HG02763 (cell line): ENCODE results near the gene VPS37D.
"Not testable (repeated sequence)": the region's sequence is repeated elsewhere in the genome, so short reads cannot be mapped to it uniquely, and the experiment has no call there.

Source experiments
- ATAC-seq: cut with Tn5 transposase; IDR thresholded peaks from one replicate; pipeline ENCODE4 v1.9.1; 2021; ENCODE audit warnings: mild to moderate bottlenecking, moderate library complexity; ENCODE audit not compliant: unreplicated experiment

Gene VPS37D

GRCh38 chr7:73645643-73646174, 21.9 kb upstream of the VPS37D start:
- no peak for ATAC-seq

DNA sequence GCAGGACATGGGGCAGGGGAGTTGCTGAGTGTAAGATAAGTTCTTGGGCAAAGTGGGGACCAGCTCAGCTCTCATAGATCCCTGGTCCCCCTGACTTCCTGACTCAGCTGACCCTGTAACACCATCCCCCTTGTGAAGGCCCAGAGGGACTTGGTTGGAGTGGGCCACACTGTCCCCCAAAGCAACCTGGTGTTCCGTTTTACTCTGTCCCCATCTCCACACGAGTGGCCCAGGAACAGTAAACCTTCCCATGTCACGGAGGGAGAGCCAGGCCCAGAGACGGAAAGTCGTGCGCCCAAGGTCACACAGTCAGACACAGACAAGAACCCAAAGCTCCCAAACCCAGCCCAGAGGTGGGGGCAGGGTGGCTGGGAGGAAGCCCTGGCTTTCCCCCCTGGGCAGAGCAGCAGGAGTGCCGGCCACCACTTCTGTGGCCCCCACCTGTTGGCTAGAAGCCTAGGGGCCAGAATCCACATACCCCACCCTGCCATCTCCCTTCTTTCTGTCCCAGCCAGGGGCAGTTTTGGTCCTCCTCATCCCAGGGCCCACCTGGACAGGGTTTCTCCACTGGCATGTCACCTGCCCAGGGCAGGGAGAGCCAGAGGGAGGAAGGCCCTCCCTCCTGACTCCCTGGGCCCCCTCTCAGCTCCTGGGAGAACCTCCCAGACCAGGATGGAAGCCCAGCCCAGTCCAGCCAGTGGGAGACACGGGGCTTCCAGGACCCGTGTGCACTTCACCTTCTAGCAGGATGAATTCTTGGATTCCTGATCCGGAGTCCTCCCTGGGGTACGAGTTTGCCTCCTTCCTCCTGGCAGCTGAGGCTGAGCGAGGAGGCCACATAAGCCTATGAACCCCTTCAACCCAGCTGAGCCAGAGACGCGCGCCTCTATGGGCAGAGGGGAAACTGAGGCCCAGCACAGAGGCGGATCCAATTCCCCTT, 20.6 kb upstream of the VPS37D start:
- no peak for ATAC-seq

GRCh38 chr7:73647725-73648592, 19.7 kb upstream of the VPS37D start:
- ATAC-seq: no peak

GRCh38 chr7:73648593-73649332, 18.9 kb upstream of the VPS37D start:
- no peak for ATAC-seq

DNA sequence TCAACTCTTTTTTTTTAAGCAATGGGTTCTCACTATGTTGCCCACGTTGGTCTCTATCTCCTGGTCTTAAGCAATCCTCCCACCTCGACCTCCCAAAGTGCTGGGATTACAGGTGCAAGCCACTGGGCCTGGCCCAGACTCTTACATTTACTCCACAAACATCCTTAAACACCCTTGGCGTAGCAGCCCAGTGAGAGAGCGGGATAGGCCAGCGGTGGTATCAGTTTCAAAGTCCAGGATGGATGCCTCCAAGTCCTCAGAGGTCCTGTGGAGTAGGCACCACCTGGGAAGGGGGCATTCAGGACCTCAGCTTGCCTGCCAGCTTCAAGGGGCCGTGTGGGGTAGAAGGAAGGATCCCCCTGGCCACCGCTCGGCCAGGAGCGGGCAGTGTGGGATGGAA, 18.1 kb upstream of the VPS37D start:
- ATAC-seq: no peak

DNA sequence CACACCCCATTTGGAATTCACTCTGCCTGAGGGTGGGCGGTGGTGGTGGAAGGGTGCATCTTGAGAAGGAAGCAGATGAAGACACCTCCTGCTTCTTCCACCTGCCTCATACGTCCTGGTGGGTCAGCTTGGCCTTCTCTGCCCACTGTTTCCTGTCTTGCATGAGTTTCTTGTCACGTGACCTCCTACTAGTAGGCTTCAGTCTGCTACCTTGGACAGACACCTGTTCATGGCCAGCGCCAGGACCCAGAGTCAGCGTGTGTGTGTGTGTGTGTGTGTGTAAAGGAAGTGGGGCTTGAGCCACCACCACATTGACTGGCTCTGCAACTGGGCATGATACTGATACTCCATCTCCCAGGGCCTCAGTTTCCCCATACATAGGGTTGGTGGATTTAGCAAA, 17.1 kb upstream of the VPS37D start:
- ATAC-seq: no peak

- ATAC-seq: no peak
These were observed 15.1 kb upstream of the VPS37D start for GRCh38 chr7:73652541-73652949.

DNA sequence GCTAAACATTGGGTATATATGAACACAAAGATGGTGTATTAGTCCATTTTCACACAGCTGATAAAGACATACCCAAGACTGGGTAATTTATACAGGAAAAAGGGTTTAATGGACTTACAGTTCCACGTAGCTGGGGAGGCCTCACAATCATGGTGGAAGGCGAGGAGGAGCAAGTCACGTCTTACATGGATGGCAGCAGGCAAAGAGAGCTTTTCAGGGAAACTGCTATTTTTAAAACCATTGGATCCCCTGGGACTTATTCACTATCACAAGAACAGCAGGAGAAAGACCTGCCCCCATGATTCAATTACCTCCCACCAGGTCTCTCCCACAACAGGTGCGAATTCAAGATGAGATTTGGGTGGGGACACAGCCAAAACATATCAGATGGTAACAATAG, 12.3 kb upstream of the VPS37D start:
- not testable (repeated sequence) for ATAC-seq

DNA sequence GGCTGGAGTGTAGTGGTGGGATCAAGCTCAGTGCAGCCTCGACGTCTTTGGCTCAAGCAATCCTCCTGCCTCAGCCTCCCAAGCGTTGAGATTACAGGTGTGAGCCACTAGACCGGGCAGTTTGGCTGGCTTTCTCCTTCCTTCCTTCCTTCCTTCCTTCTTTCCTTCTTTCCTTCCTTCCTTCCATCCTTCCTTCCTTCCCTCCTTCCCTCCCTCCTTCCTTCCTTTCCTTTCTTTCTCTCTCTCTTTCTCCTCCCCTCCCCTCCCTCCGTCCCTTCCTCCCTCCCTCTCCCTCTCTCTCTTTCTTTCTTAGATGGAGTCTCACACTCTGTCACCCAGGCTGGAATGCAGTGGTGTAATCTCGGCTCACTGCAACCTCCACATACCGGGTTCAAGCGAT, 7.6 kb upstream of the VPS37D start:
- no peak for ATAC-seq

GRCh38 chr7:73660594-73660993, 7.0 kb upstream of the VPS37D start:
- not testable (repeated sequence) for ATAC-seq

GRCh38 chr7:73663033-73663432, 4.6 kb upstream of the VPS37D start:
- no peak for ATAC-seq

DNA sequence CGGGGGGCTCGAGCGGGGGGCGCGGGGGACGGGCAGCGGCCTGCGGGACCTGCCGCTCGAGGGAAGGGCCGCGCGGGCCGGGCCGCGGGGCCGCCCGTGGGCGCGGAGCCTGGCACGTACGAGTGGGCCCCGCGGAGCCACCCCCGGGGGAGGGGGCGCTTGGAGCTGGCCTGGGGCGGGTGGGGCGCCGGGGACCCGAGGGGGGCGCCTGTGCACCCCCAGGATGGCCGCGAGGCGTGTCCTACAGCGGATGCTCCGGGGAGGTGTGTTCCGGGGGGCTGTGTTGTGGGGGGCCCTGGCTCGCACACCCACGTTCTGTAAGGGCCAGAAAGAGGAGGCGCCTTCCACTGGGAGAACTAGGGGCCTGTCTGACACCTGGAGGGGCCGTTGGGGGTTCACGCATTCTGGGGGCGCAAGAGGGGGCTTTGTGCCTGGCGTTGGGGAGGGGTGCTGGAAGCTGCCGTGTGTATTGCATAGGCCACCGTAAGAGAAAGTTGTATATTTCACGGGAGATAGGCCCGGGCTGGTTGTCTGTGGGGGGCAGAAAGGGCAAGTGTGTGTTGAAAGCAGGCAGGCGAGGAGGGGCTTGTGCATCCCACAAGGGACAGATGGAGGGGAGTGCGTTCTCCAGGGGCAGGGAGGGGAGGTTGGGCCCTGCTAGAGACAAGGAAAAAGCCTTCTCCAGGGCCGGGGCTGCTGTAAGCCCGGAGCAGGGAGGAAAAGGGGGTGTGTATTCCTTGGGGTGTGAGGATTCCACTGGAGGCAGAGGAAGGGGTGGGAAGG, 663 bp downstream of the VPS37D start:
- ATAC-seq: peak; percentile 19

GRCh38 chr7:73668886-73669230, 1.2 kb downstream of the VPS37D start:
- no peak for ATAC-seq

DNA sequence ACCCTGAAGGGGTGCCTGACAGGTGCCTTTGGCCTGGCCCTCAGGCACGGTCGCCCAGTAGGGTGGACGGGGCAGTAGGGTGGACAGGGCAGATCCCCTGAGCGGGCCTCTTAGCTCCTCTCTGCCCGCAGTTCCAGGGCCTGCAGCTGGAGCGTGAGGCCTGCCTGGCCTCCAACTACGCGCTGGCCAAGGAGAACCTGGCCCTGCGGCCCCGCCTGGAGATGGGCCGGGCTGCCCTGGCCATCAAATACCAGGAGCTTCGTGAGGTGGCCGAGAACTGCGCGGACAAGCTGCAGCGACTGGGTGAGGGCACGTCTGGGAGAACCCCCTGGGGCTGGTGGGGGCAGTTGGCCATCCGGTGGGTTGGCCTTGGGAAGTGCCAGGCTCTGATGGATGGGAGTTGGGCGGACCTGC, 1.7 kb downstream of the VPS37D start:
- ATAC-seq: no peak

GRCh38 chr7:73669858-73670385, 2.3 kb downstream of the VPS37D start:
- no peak for ATAC-seq

GRCh38 chr7:73671322-73671661, 3.7 kb downstream of the VPS37D start:
- no peak for ATAC-seq

- ATAC-seq: no peak
These were observed 4.3 kb downstream of the VPS37D start for GRCh38 chr7:73671857-73672445.

DNA sequence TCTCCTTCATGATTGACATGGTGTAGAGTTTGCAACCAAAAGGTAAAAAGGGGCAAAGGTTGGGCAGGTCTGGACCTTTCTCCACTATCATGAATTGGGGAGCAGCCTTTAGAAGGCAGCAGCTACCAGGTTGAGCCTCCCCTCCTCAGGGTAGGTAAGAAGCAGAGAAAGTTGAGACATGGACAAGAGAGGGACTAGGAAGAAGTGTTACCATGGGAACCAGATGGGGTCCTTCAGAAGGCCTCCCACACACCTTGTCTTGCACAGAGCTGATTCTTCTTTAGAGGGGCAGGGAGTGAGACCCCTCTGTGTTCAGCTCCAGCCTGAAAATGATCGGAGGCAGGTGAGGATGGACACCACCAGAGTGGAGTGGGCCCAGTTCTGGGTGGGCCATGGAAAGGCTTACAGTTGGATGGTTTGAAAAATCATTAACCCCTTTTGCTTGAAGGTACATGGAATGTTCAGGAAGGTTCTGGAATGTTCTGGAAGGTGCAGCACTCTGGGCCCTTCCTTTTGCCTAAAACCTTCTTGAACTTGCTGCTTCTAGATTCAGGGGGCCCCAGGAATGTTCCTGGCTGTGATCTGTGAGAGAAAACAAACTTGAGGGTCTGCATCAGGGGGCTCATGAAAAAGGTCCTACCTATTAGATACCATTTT, 7.0 kb downstream of the VPS37D start:
- no peak for ATAC-seq

DNA sequence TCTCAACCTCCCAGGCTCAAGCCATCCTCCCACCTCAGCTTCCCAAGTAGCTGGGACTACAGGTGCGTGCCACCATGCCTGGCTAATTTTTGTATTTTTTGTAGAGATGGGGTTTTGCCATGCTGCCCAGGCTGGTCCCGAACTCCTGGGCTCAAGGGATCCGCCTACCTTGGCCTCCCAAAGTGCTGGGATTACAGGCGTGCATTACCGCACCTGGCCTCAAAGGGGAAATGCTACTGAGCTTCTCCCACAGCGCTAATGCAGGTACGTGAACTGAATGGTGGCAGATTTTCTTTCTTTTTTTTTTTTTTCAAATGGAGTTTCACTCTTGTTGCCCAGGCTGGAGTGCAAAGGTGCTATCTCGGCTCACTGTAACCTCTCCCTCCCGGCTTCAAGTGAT, 8.4 kb downstream of the VPS37D start:
- not testable (repeated sequence) for ATAC-seq
